ENCODE measurements around the gene SYCP2.
A peak's percentile ranks its signal among the peaks of the same experiment; 100 is the strongest.
"Not testable (repeated sequence)": the region's sequence is repeated elsewhere in the genome, so short reads cannot be mapped to it uniquely, and the experiment has no call there.

The SYCP2 gene

DNA sequence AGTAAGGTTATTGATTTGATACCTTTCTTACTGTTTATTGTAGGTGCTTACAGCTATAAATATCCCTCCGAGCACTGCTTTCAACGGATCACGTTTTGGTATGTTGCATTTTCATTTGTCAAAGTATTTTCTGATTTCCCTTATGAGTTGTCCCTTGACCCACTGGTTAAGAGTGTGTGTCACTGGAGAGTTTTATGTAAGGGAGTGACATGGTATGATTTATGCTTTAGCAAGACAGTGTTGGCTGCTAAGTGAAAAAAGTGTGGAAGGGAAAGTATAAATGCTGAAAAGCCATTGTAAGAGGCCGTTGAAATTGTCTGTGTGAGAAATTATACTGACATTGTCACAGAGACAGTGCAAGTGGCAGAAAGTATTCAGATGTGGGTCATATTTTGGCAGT is 72.0 kb downstream of the SYCP2 start:
- DNase-seq, result no peak

GRCh38 chr20:59858425-59858824 is 75.0 kb downstream of the SYCP2 start:
- DNase-seq, result no peak
- TF ChIP-seq GATA1 (IDR thresholded peaks at IDR 0.05; ENCODE audit: low read depth, low read length) (no peak), POLR2A (IDR thresholded peaks at IDR 0.05; ENCODE audit: low read length) (no peak)

More for the DNA sequence above, 72.0 kb downstream of the SYCP2 start:
- no peak for TF ChIP-seq GATA1 (IDR thresholded peaks at IDR 0.05; ENCODE audit: low read depth, low read length)
- no peak for TF ChIP-seq POLR2A (IDR thresholded peaks at IDR 0.05; ENCODE audit: low read length)

DNA sequence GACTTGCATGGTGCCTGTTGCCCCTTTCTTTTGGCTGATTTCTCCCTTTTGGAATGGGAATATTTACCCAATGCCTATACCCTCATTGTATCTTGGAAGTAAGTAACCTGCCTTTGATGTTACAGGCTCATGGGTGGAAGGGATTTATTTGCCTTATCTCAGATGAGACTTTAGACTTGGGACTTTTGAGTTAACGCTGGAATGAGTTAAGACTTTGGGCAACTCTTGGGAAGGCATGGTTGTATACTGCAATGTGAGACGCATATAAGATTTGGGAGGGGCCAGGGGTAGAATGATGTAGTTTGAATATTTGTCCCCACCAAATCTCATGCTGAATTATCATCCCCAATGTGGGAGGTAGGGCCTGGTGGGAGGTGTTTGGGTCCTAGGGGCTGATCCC is 75.5 kb downstream of the SYCP2 start:
- no peak for TF ChIP-seq GATA1 (IDR thresholded peaks at IDR 0.05; ENCODE audit: low read depth, low read length)
- TF ChIP-seq POLR2A (IDR thresholded peaks at IDR 0.05; ENCODE audit: low read length), result no peak
- no peak for DNase-seq

DNA sequence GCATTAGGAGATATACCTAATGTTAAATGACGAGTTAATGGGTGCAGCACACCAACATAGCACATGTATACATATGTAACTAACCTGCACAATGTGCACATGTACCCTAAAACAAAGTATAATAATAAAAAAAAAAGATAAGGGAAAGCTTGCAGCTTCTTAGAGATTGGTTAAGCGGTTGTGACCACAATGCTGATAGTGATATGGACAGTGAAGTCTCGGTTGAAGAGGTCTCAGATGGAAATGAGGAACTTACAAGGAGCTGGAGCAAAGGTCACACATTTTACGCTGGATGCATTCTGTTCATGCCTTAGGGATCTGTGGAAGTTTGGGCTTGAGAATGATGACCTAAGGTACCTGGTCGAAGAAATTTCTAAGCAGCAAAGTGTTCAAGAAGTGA is 76.5 kb downstream of the SYCP2 start:
- not testable (repeated sequence) for DNase-seq

DNA sequence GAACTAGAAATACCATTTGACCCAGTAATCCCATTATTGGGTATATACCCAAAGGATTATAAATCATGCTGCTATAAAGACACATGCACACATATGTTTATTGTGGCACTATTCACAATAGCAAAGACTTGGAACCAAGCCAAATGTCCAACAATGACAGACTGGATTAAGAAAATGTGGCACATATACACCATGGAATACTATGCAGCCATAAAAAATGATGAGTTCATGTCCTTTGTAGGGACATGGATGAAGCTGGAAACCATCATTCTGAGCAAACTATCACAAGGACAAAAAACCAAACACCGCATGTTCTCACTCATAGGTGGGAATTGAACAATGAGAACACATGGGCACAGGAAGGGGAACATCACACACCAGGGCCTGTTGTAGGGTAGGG is 76.9 kb downstream of the SYCP2 start:
- not testable (repeated sequence) for DNase-seq

GRCh38 chr20:59850018-59850641 is 83.3 kb downstream of the SYCP2 start:
- TF ChIP-seq POLR2A (IDR thresholded peaks at IDR 0.05; ENCODE audit: low read length), result no peak
- TF ChIP-seq GATA1 (IDR thresholded peaks at IDR 0.05; ENCODE audit: low read depth, low read length), result no peak

GRCh38 chr20:59848182-59848581 is 85.3 kb downstream of the SYCP2 start:
- TF ChIP-seq GATA1 (IDR thresholded peaks at IDR 0.05; ENCODE audit: low read depth, low read length), result no peak
- TF ChIP-seq POLR2A (IDR thresholded peaks at IDR 0.05; ENCODE audit: low read length), result no peak
- no peak for DNase-seq

More at GRCh38 chr20:59850018-59850641, 83.3 kb downstream of the SYCP2 start:
- peak; percentile 8 to 38 for DNase-seq

GRCh38 chr20:59845472-59845871 is 88.0 kb downstream of the SYCP2 start:
- no peak for TF ChIP-seq GATA1 (IDR thresholded peaks at IDR 0.05; ENCODE audit: low read depth, low read length)
- no peak for TF ChIP-seq POLR2A (IDR thresholded peaks at IDR 0.05; ENCODE audit: low read length)
- no peak for DNase-seq

- TF ChIP-seq GATA1 (IDR thresholded peaks at IDR 0.05; ENCODE audit: low read depth, low read length) (no peak), POLR2A (IDR thresholded peaks at IDR 0.05; ENCODE audit: low read length) (no peak)
- DNase-seq, result no peak
Measured at GRCh38 chr20:59839400-59839799, 94.0 kb downstream of the SYCP2 start.

DNA sequence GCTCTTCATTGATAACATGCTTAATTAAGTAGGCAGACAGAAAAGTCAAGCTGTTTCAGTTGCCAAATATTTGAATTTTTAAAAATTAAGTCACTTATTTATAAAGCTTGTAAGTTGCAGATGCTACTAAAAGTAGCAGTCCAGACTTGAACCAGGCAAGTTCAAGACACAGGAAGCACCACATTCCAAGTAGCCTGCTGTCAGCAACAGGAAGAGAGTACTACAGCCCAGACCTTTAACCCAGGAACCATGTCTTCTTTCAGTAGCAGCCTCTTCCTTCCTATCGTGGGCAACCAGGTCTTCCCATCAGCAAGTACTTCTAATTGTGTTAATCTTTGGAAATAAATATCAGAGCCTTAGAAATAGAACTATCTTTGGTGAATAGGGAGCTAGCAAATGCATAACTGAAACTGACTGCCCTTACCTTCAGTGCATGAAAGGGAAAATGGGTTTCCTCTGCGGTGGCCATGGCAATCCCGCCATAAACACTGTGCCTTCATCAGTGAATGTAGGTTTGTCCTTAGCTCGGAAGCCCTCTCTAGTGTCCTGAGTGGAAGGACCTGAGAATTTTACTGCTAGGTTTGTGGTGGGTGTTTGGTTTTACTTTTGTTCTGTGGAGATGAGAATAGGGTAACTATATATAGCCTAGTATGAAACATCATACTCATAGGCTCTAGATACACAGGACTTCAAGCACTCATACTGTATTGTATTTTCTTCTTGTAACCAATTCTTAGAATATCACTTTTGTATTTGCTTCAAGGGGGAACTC is 95.6 kb downstream of the SYCP2 start:
- TF ChIP-seq POLR2A (IDR thresholded peaks at IDR 0.05; ENCODE audit: low read length) (no peak), GATA1 (IDR thresholded peaks at IDR 0.05; ENCODE audit: low read depth, low read length) (no peak)

GRCh38 chr20:59836767-59837166 is 96.7 kb downstream of the SYCP2 start:
- TF ChIP-seq GATA1 (IDR thresholded peaks at IDR 0.05; ENCODE audit: low read depth, low read length), result no peak
- TF ChIP-seq POLR2A (IDR thresholded peaks at IDR 0.05; ENCODE audit: low read length), result no peak
- DNase-seq, result no peak

More for the DNA sequence above, 95.6 kb downstream of the SYCP2 start:
- DNase-seq, result no peak

- no peak for TF ChIP-seq GATA1 (IDR thresholded peaks at IDR 0.05; ENCODE audit: low read depth, low read length)
- TF ChIP-seq POLR2A (IDR thresholded peaks at IDR 0.05; ENCODE audit: low read length), result no peak
- DNase-seq, result no peak
Measured at GRCh38 chr20:59835448-59836395, 97.7 kb downstream of the SYCP2 start.

DNA sequence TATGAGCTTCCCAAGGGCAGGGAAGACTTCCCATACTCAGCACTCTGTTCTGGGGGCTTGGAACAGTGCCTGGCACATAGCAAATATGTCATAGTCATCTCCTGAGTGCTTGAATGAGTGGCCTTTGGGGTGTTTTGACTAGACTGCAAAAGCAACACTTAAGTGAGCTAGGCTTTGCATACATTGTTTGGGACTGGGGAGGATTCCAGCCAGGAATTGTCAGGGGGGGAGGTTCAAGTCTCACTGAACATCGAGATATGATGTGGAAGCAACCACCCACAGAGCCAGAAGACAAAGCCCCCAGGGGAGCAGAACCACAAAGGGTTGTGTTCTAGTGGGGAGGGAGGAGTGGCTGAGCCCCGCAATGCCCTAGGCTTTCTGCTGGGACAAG is 98.4 kb downstream of the SYCP2 start:
- DNase-seq, result no peak
- TF ChIP-seq GATA1 (IDR thresholded peaks at IDR 0.05; ENCODE audit: low read depth, low read length), result no peak

Measured in erythroblast (primary cell).